ENCODE measurements around the gene CRYGA.

- TF ChIP-seq, protein P1, sequence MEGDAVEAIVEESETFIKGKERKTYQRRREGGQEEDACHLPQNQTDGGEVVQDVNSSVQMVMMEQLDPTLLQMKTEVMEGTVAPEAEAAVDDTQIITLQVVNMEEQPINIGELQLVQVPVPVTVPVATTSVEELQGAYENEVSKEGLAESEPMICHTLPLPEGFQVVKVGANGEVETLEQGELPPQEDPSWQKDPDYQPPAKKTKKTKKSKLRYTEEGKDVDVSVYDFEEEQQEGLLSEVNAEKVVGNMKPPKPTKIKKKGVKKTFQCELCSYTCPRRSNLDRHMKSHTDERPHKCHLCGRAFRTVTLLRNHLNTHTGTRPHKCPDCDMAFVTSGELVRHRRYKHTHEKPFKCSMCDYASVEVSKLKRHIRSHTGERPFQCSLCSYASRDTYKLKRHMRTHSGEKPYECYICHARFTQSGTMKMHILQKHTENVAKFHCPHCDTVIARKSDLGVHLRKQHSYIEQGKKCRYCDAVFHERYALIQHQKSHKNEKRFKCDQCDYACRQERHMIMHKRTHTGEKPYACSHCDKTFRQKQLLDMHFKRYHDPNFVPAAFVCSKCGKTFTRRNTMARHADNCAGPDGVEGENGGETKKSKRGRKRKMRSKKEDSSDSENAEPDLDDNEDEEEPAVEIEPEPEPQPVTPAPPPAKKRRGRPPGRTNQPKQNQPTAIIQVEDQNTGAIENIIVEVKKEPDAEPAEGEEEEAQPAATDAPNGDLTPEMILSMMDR (conservative IDR thresholded peaks at IDR 0.05; ENCODE audit: low read depth, low read length) = no peak
- TF ChIP-seq EZH2 (IDR thresholded peaks at IDR 0.05; ENCODE audit: borderline replicate concordance, low read depth, low read length, poor library complexity, severe bottlenecking) = no peak
These were observed 45.1 kb upstream of the CRYGA start for GRCh38 chr2:208208335-208209085.
